ENCODE results near the gene PARD3. TPM values are rescaled to one million over a fixed set of nuclear protein-coding genes. Genes with fewer than 3 reads are reported as not detected.

Gene PARD3
- total RNA-seq, 1 donor from 2014 or later, result 34.1 TPM

DNA sequence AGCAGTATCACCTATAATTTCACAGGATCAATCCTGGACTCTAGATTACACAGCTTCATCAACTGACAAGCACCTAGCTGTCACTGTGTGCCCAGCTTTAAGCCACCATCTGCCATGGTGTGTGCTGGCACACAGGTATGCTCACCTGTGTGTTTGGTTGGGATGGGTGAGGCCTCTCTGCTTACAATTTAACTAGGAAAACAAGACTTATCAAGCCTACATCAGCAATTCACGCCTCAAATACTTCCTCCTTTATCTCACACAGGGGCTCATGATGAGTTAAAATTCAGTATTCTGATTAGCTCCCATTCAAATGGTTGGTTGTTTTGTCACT lies 608.2 kb downstream of the PARD3 start:
- Histone ChIP-seq H3K27me3 (ENCODE audit: low read depth) (no peaks in the 10 kb centered on the region), H3K36me3 (no peaks in the 10 kb centered on the region), H3K4me1 (no peaks in the 10 kb centered on the region), H3K4me3 (no peak overlapping the region), H3K27ac (no peak overlapping the region), H3K9me3 (no peaks in the 10 kb centered on the region)
- intact Hi-C loops (cut with DNase I), result no loop called here
- DNase-seq (no peak), ATAC-seq (no peak)
- no peak for TF ChIP-seq CTCF (IDR thresholded peaks at IDR 0.05)

DNA sequence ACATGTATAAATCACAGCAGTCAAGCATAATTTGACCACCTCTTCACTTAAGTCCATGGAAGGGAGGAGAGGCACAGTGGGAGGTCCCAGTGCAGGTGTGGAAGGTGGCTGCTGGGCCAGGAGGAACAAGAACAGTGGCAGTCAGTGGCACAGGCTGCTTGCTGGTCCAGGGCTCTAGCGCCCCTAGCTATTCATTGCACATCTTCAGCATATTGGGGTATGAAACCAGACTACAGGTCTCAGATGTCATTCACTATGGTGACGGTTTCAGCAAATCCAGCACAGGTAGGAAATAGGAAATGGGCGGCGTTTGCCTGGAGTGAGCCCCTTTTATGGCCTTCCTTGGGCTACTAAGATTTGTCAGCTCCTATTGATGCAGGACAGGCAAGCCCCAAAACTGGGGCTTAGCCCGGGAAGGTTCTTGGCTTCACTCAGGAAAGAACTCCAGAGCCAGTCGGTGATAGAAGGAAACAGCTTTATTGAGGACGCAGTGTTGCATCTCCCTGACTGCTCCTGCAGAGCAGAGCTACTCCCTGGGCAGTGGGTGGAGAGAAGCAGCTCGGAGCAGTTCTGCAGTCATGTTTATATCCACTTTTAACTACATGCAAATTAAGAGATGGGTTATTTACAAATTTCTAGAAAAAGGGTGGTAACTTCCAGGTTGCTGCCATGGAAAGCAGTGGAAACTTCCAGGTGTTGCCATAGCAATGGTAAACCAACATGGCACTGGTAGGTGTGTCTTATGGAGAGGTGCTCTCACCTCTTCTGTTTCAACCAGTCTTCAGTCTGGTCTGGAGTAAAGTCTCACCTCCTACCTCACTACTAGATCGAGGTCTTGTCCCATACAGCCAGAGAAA lies 608.8 kb downstream of the PARD3 start:
- no peak for TF ChIP-seq CTCF (IDR thresholded peaks at IDR 0.05)
- intact Hi-C loops (cut with DNase I), result no loop called here

GRCh38 chr10:34205452-34205851 lies 609.6 kb downstream of the PARD3 start:
- H3K9me3 ChIP-seq, result no peaks in the 10 kb centered on the region
- DNase-seq (peak; percentile 58), ATAC-seq (peak; percentile 61 to 71)
- no peak overlapping the region for H3K27ac ChIP-seq
- intact Hi-C loops (cut with DNase I), result no loop called here
- H3K4me1 ChIP-seq, result no peaks in the 10 kb centered on the region
- TF ChIP-seq CTCF (IDR thresholded peaks at IDR 0.05), result no peak
- H3K27me3 ChIP-seq (ENCODE audit: low read depth), result no peaks in the 10 kb centered on the region
- no peak overlapping the region for H3K4me3 ChIP-seq
- H3K36me3 ChIP-seq, result no peaks in the 10 kb centered on the region

More for the DNA sequence above, 608.8 kb downstream of the PARD3 start:
- Histone ChIP-seq H3K4me1 (no peaks in the 10 kb centered on the region), H3K9me3 (no peaks in the 10 kb centered on the region), H3K36me3 (no peaks in the 10 kb centered on the region), H3K27ac (no peak overlapping the region), H3K27me3 (ENCODE audit: low read depth) (no peaks in the 10 kb centered on the region), H3K4me3 (no peak overlapping the region)
- ATAC-seq, result peak in 1 of 2 donors; percentile 10
- DNase-seq, result no peak

DNA sequence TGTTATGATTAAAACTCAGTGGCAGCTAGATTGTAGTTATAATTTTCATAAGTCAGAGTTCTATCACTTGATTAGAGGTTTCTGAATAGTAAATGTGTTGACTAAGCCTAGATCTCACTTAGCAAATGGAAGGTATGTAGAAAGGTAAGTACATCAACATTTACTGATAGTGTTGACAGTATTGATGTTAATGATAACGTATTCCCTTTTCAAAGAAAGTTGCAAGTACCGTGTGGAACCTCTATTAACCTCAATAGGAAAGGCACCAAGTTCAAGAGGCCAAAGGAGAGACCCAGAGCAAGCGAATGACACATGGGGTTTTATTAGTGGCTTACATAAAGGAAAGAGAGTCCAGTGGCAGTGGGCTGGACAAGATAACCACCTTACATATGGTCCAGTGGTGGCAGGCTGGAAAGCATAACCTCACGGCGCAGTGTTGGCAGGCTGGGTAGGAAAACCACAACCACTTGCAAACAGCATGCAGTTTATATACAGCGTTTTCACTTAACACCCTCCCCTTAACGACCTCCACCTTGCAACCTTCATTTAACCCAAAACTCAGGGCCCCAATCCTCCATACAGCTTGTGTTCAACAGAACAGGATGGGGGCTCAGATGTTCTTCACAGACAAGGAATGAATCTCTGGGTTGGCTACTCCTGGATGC lies 611.0 kb downstream of the PARD3 start:
- Histone ChIP-seq H3K36me3 (no peaks in the 10 kb centered on the region), H3K4me3 (no peak overlapping the region), H3K9me3 (no peaks in the 10 kb centered on the region), H3K27ac (no peak overlapping the region), H3K27me3 (ENCODE audit: low read depth) (no peaks in the 10 kb centered on the region), H3K4me1 (no peaks in the 10 kb centered on the region)
- TF ChIP-seq CTCF (IDR thresholded peaks at IDR 0.05), result no peak
- DNase-seq (no peak), ATAC-seq (no peak)
- intact Hi-C loops (cut with DNase I), result no loop called here

GRCh38 chr10:34200355-34200901 lies 614.7 kb downstream of the PARD3 start:
- intact Hi-C loops (cut with DNase I), result no loop called here
- DNase-seq (no peak), ATAC-seq (peak in 1 of 2 donors; percentile 53)
- Histone ChIP-seq H3K4me1 (peaks cover 7% of the 10 kb centered on the region), H3K27me3 (ENCODE audit: low read depth) (no peaks in the 10 kb centered on the region), H3K27ac (no peak overlapping the region), H3K36me3 (no peaks in the 10 kb centered on the region), H3K9me3 (no peaks in the 10 kb centered on the region), H3K4me3 (no peak overlapping the region)
- no peak for TF ChIP-seq CTCF (IDR thresholded peaks at IDR 0.05)

Measured in lower lobe of right lung (tissue), 2 donors.